H1 (cell line): ENCODE measurements around the gene TMEM54. TPM values are rescaled to one million over a fixed set of nuclear protein-coding genes. Genes with fewer than 3 reads are reported as not detected.

Source experiments
- CTCF ChIA-PET: fragments of 300-600 bp; sonication (Branson Sonifier 250); formaldehyde crosslinking; loops from one replicate; lab custom pipeline; 2021; ENCODE audit not compliant: partially characterized antibody; lab: Charles Lee
- POLR2A ChIA-PET: fragments of 300-600 bp; sonication (Branson Sonifier 250); formaldehyde crosslinking; loops from one replicate; lab custom pipeline; 2021; ENCODE audit warnings: inconsistent platforms; ENCODE audit not compliant: partially characterized antibody; lab: Charles Lee
- DNase-seq, 2 experiments: peaks; one replicate each; pipeline versions ENCODE4 v3.0.0 to v3.0.0-alpha.2; 2010 to 2022; ENCODE audit warnings: low spot score in 2 of 2, low read depth in 1 of 2, mixed read lengths in 1 of 2
- FAIRE-seq: peaks from 2 replicates; lab custom pipeline; 2011; peaks lifted over from hg19 to GRCh38; lab: Jason Lieb, UNC
- H2AFZ ChIP-seq: 2 replicates; pipeline ENCODE4 v1.8.1; 2012; ENCODE audit warnings: low read length, inconsistent platforms
- H2AK5ac ChIP-seq: 2 replicates; pipeline ENCODE4 v1.6.1; 2013; ENCODE audit warnings: low read depth, low read length
- H2BK120ac ChIP-seq: replicated peaks from 2 replicates; pipeline ENCODE3; 2013; ENCODE audit warnings: low read depth, low read length, inconsistent platforms
- H2BK12ac ChIP-seq: 2 replicates; pipeline ENCODE4 v1.6.1; 2013; ENCODE audit warnings: low read depth, low read length
- H2BK15ac ChIP-seq: 2 replicates; pipeline ENCODE4 v1.6.1; 2013; ENCODE audit warnings: low read length
- H2BK20ac ChIP-seq: 2 replicates; pipeline ENCODE4 v1.6.1; 2013; ENCODE audit warnings: low read length
- H2BK5ac ChIP-seq: 2 replicates; pipeline ENCODE4 v1.6.1; 2013; ENCODE audit warnings: low read depth, low read length
- H3K14ac ChIP-seq: 2 replicates; pipeline ENCODE4 v1.6.1; 2013; ENCODE audit warnings: inconsistent platforms; ENCODE audit not compliant: insufficient read length
- H3K18ac ChIP-seq: 2 replicates; pipeline ENCODE4 v1.6.1; 2013; ENCODE audit warnings: low read length; ENCODE audit errors: extremely low read depth
- H3K23ac ChIP-seq: 2 replicates; pipeline ENCODE4 v1.6.1; 2013; ENCODE audit warnings: inconsistent platforms; ENCODE audit not compliant: insufficient read length
- H3K23me2 ChIP-seq: 2 replicates; pipeline ENCODE4 v1.6.1; 2013; ENCODE audit warnings: low read depth, low read length
- H3K27ac ChIP-seq: 2 replicates; pipeline ENCODE4 v1.6.1; 2011; ENCODE audit warnings: low read depth, low read length, inconsistent platforms
- H3K27me3 ChIP-seq, 4 experiments: replicated peaks in 1 of 4; 1 replicate in 1 of 4; 2 replicates in 3 of 4; pipeline versions ENCODE4 v1.6.1 to v1.8.1; 2011 to 2013; ENCODE audit warnings: low read length in 3 of 4, mild to moderate bottlenecking in 3 of 4, inconsistent platforms in 2 of 4, mixed read lengths in 2 of 4, moderate library complexity in 1 of 4; ENCODE audit not compliant: control insufficient read depth in 3 of 4, insufficient read depth in 3 of 4; ENCODE audit errors: extremely low read depth in 1 of 4
- H3K36me3 ChIP-seq, 4 experiments: 2 replicates each; pipeline versions ENCODE4 v1.6.1 to v1.8.1; 2011 to 2013; ENCODE audit warnings: mild to moderate bottlenecking in 4 of 4, low read length in 3 of 4, moderate library complexity in 2 of 4, control low read depth in 1 of 4, inconsistent platforms in 1 of 4; ENCODE audit not compliant: insufficient read depth in 4 of 4, control insufficient read depth in 2 of 4
- H3K4ac ChIP-seq: replicated peaks from 2 replicates; pipeline ENCODE3; 2013; ENCODE audit warnings: low read length, low read depth, mixed read lengths, inconsistent platforms; ENCODE audit not compliant: insufficient read length
- H3K4me1 ChIP-seq, 4 experiments: replicated peaks in 1 of 4; 1 replicate in 1 of 4; 2 replicates in 3 of 4; pipeline versions ENCODE4 v1.6.1 to v1.8.1; 2011 to 2013; ENCODE audit warnings: low read length in 3 of 4, inconsistent platforms in 2 of 4, mixed read lengths in 1 of 4; ENCODE audit not compliant: insufficient read depth in 4 of 4, control insufficient read depth in 3 of 4
- H3K4me2 ChIP-seq, 2 experiments: 2 replicates each; pipeline versions ENCODE4 v1.6.1 to v1.8.1; 2011 to 2013; ENCODE audit warnings: low read depth in 2 of 2, low read length in 2 of 2, control low read depth in 1 of 2, inconsistent platforms in 1 of 2, mild to moderate bottlenecking in 1 of 2; ENCODE audit not compliant: insufficient read depth in 1 of 2
- H3K4me3 ChIP-seq, 4 experiments: fragments of 200-600, 300-600 bp in 1 of 4; sonication (generic), shearing (Covaris generic), sonication (Bioruptor Twin) in 1 of 4; 2 replicates each; pipeline versions ENCODE4 v1.5.1 to v1.8.1; 2011 to 2016; ENCODE audit warnings: low read length in 4 of 4, low read depth in 3 of 4, control low read depth in 2 of 4, inconsistent platforms in 2 of 4, mild to moderate bottlenecking in 2 of 4, mixed read lengths in 1 of 4, moderate library complexity in 1 of 4; ENCODE audit not compliant: insufficient read depth in 2 of 4; ENCODE audit errors: extremely low read depth in 1 of 4
- H3K56ac ChIP-seq: replicated peaks from 2 replicates; pipeline ENCODE3; 2013; ENCODE audit warnings: low read depth, mild to moderate bottlenecking, mixed read lengths, low read length, inconsistent platforms; ENCODE audit not compliant: insufficient read length
- H3K79me1 ChIP-seq: 2 replicates; pipeline ENCODE4 v1.6.1; 2013; ENCODE audit warnings: low read depth, low read length, control low read depth
- H3K79me2 ChIP-seq, 2 experiments: 2 replicates each; pipeline versions ENCODE4 v1.6.1 to v1.8.1; 2012 to 2013; ENCODE audit warnings: low read length in 2 of 2, mild to moderate bottlenecking in 2 of 2, inconsistent platforms in 1 of 2; ENCODE audit not compliant: insufficient read depth in 2 of 2, control insufficient read depth in 1 of 2
- H3K9ac ChIP-seq, 4 experiments: replicated peaks in 1 of 4; 1 replicate in 1 of 4; 2 replicates in 3 of 4; pipeline versions ENCODE4 v1.6.1 to v1.8.1; 2011 to 2013; ENCODE audit warnings: low read depth in 3 of 4, low read length in 3 of 4, control low read depth in 2 of 4, mild to moderate bottlenecking in 2 of 4, moderate library complexity in 2 of 4, inconsistent platforms in 1 of 4; ENCODE audit errors: extremely low read depth in 1 of 4
- H3K9me3 ChIP-seq, 2 experiments: 2 replicates each; pipeline versions ENCODE4 v1.6.1 to v1.8.1; 2012 to 2013; ENCODE audit warnings: mild to moderate bottlenecking in 2 of 2, moderate library complexity in 2 of 2, control low read depth in 1 of 2, inconsistent platforms in 1 of 2, low read depth in 1 of 2, low read length in 1 of 2, mixed read lengths in 1 of 2; ENCODE audit not compliant: insufficient read depth in 2 of 2
- H4K20me1 ChIP-seq, 2 experiments: replicated peaks in 1 of 2; 2 replicates each; pipeline versions ENCODE3 to v1.8.1; 2011 to 2013; ENCODE audit warnings: inconsistent platforms in 2 of 2, low read length in 2 of 2, mild to moderate bottlenecking in 1 of 2; ENCODE audit not compliant: insufficient read depth in 2 of 2, control insufficient read depth in 1 of 2
- H4K5ac ChIP-seq: 2 replicates; pipeline ENCODE4 v1.6.1; 2013; ENCODE audit warnings: low read length, low read depth, mixed read lengths, inconsistent platforms; ENCODE audit not compliant: insufficient read length
- H4K8ac ChIP-seq: 2 replicates; pipeline ENCODE4 v1.8.0; 2013; ENCODE audit warnings: mild to moderate bottlenecking, moderate library complexity, low read length, inconsistent platforms; ENCODE audit not compliant: insufficient read depth; ENCODE audit errors: extremely low read depth
- H4K91ac ChIP-seq: replicated peaks from 2 replicates; pipeline ENCODE3; 2013; ENCODE audit warnings: low read length, mixed read lengths, inconsistent platforms; ENCODE audit not compliant: insufficient read length
- HDAC6 ChIP-seq: IDR thresholded peaks from one replicate; pipeline ENCODE4 v1.7.1; 2012; ENCODE audit warnings: low read depth, mild to moderate bottlenecking, inconsistent platforms, low read length, moderate library complexity
- KDM1A ChIP-seq: fragments of 200-600, 300-600 bp; sonication (generic); IDR thresholded peaks from 2 replicates; pipeline ENCODE4 v1.7.1; 2016; ENCODE audit warnings: mild to moderate bottlenecking, low read length, borderline replicate concordance
- WGBS, 2 experiments: shearing (Covaris generic) in 1 of 2; methylation state at CpG; one replicate each; pipeline versions ENCODE4 v1.1.6 to v1.1.7; 2013 to 2015; ENCODE audit warnings: low lambda C conversion rate in 2 of 2, mixed read lengths in 2 of 2, inconsistent platforms in 1 of 2, low coverage in 1 of 2, missing lambda C conversion rate in 1 of 2; ENCODE audit not compliant: insufficient replicate concordance in 2 of 2, insufficient coverage in 1 of 2, insufficient read length in 1 of 2; ENCODE audit errors: extremely low coverage in 1 of 2, missing lambda C conversion rate in 1 of 2; 5-methylcytosine and 5-hydroxymethylcytosine counted together
- polyA plus RNA-seq, 7 experiments: library from polyadenylated mRNA; depleted of rRNA in 3 of 7; stranded (reverse) in 5 of 7; unstranded in 2 of 7; fragments of >200 nt in 5 of 7; fragments of 200-250 nt in 2 of 7; gene quantifications; 1 replicate in 5 of 7; 2 replicates in 1 of 7; 4 replicates in 1 of 7; pipeline versions ENCODE4 v1.2.1 to v1.2.3, GENCODE V29; 2011 to 2013; ENCODE audit warnings: missing spikeins in 2 of 7, mixed read lengths in 2 of 7
- total RNA-seq: library from RNA; stranded (reverse); fragmentation: NEBNext Ultra II Directional; extraction: Animal tissue kit (Norgen Biotek cat#: 25700); gene quantifications from 2 replicates; pipeline ENCODE4 v1.2.1, GENCODE V29; 2021

The TMEM54 gene
- total and polyA plus RNA-seq, 2 of the 8 experiments (the other 6 are each of a cell fraction or from before 2014, with no cell fraction given), result 9.5 to 58.7 TPM

DNA sequence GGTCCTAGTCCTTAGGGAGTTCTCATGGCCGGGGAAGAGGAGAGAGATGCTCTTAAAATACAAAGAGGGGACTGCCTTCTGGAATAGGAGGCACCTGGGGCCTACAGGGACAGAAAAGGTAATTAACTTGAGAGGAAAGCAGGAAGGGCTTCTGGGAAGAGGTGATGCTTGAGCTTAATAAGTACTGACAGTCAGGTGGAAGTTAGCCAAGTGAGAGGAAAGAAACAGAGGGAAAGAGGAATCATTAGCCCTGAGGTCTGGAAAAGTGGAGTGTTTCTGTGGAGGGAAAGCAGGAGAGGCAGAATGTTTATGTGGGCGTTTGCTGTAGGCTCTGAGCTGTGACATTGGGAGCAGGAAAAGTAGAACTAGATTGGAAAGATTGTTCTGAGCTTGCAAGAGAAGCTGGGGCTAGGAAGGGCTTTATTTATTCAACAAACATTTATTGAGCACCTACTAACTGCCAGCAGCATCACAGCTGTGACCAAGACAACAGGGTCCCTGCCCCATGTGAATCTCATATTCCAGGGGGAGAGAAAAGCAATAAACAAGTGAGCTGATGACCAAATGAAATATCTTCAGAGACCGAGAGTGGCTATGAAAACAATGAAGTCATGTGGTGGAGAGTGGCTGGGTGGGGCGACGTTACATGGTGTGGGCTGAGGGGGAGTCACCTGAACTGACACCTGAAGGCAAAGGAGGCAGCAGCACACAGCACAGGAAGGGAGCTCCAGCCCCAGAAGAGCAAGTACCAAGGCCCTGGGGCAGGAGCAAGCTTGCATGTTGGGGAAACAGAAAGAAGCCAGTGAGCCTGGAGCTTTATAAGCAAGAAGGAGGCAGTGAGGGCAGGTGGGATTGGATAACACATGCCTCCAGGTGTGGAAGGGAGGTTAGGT is 26.1 kb downstream of the TMEM54 start:
- FAIRE-seq, result no peak

More for the DNA sequence above, 26.1 kb downstream of the TMEM54 start:
- 81% methylated on average over 5 of the region's 5 CpGs; no CpG with 5 or more reads in 1 of the 2 experiments for WGBS, 2 experiments
- H4K91ac ChIP-seq, result peak overlapping the region; percentile 95
- H3K4me3 ChIP-seq, result peak overlapping the region in 1 of 4 experiments; percentile 18; a peak in 1 of 8 replicates
- H2AK5ac ChIP-seq, result peak overlapping the region; percentile 44; the same call in 1 of the 2 replicates
- no peaks in the 10 kb centered on the region for H3K79me1 ChIP-seq
- TF ChIP-seq HDAC6 (no peak), KDM1A (peak; percentile 53; the same call in 1 of the 2 replicates)
- POLR2A ChIA-PET, result interaction anchor here (0.9 to 4.0 kb wide), 7 partner anchors 13 to 101 kb away, joined by 3 to 19 read pairs (median 4); partner anchors contain the start of genes S100PBP and YARS1
- no peak overlapping the region for H3K56ac ChIP-seq
- H2BK15ac ChIP-seq, result peak overlapping the region; percentile 76; the same call in 1 of the 2 replicates
- H4K20me1 ChIP-seq, result peaks cover 0 to 3% of the 10 kb centered on the region in 2 experiments
- H3K79me2 ChIP-seq, result no peaks in the 10 kb centered on the region
- no peak overlapping the region for H3K23ac ChIP-seq
- no peak overlapping the region for H3K27ac ChIP-seq
- peak overlapping the region; percentile 73 for H3K4ac ChIP-seq
- no peak overlapping the region for H2AFZ ChIP-seq
- no peak for DNase-seq
- H3K4me1 ChIP-seq, result peaks cover 6 to 39% (median 21%) of the 10 kb centered on the region in 4 experiments
- no peak overlapping the region for H4K8ac ChIP-seq
- peak overlapping the region; percentile 86; the same call in 1 of the 2 replicates for H2BK20ac ChIP-seq
- peaks cover 2 to 18% (median 18%) of the 10 kb centered on the region in 4 experiments for H3K27me3 ChIP-seq
- peak overlapping the region; percentile 87; the same call in 1 of the 2 replicates for H2BK12ac ChIP-seq
- H3K36me3 ChIP-seq, result no peaks in the 10 kb centered on the region
- H3K4me2 ChIP-seq, result peak overlapping the region; percentile 0 to 16; a peak in 1 of 4 replicates
- H3K23me2 ChIP-seq, result peaks cover 5% of the 10 kb centered on the region; the same call in 1 of the 2 replicates
- CTCF ChIA-PET, result interaction anchor here (0.6 to 19.0 kb wide), 15 partner anchors 14 to 260 kb away, joined by 3 to 382 read pairs (median 6); partner anchors contain the start of gene HPCA
- peak overlapping the region; percentile 55 for H2BK120ac ChIP-seq
- H2BK5ac ChIP-seq, result 0 out of 2 replicates have a peak overlapping the region, but pooled peaks have one; percentile 21
- no peak overlapping the region for H4K5ac ChIP-seq
- peak overlapping the region; percentile 87 for H3K18ac ChIP-seq
- no peak overlapping the region for H3K14ac ChIP-seq
- H3K9ac ChIP-seq, result no peak overlapping the region
- no peaks in the 10 kb centered on the region for H3K9me3 ChIP-seq
